DOHH2 (cell line): ENCODE measurements around the gene MMEL1.

Experiments used
- H3F3A ChIP-seq: fragments of 200-600 bp; sonication (generic), shearing (Covaris generic); 2 replicates; pipeline ENCODE4 v1.6.0; 2016; ENCODE audit warnings: antibody characterized with exemption, mild to moderate bottlenecking; ENCODE audit not compliant: control insufficient read depth, insufficient read depth
- H3K27ac ChIP-seq: fragments of 200-600 bp; sonication (generic); 2 replicates; pipeline ENCODE4 v1.5.1; 2014; ENCODE audit warnings: low read depth, mild to moderate bottlenecking, low read length, moderate library complexity
- H3K27me3 ChIP-seq: fragments of 200-600 bp; sonication (generic); 2 replicates; pipeline ENCODE4 v1.6.1; 2014; ENCODE audit warnings: mild to moderate bottlenecking, low read length, mixed read lengths; ENCODE audit not compliant: control insufficient read depth
- H3K36me3 ChIP-seq: fragments of 200-600 bp; sonication (generic); 2 replicates; pipeline ENCODE4 v1.6.1; 2014; ENCODE audit warnings: mild to moderate bottlenecking, low read length, moderate library complexity, mixed read lengths; ENCODE audit not compliant: control insufficient read depth
- H3K4me1 ChIP-seq: fragments of 200-600 bp; sonication (generic); 2 replicates; pipeline ENCODE4 v1.6.1; 2014; ENCODE audit warnings: mild to moderate bottlenecking, low read length, mixed read lengths; ENCODE audit not compliant: control insufficient read depth
- H3K4me2 ChIP-seq: fragments of 200-600 bp; sonication (generic); 2 replicates; pipeline ENCODE4 v1.6.0; 2014; ENCODE audit warnings: mild to moderate bottlenecking, low read length, moderate library complexity
- H3K4me3 ChIP-seq: fragments of 200-600 bp; sonication (generic); 2 replicates; pipeline ENCODE4 v1.5.1; 2014; ENCODE audit warnings: mild to moderate bottlenecking, low read length, mixed read lengths
- H3K79me2 ChIP-seq: fragments of 200-600 bp; sonication (generic); 2 replicates; pipeline ENCODE4 v1.6.1; 2014; ENCODE audit warnings: mild to moderate bottlenecking, low read length, mixed read lengths; ENCODE audit not compliant: control insufficient read depth
- H3K9me2 ChIP-seq: fragments of 200-600 bp; sonication (generic); replicated peaks from 2 replicates; pipeline ENCODE4 v1.6.1; 2014; ENCODE audit warnings: mild to moderate bottlenecking, low read length, mixed read lengths; ENCODE audit not compliant: control insufficient read depth
- H3K9me3 ChIP-seq: fragments of 200-600 bp; sonication (generic); 2 replicates; pipeline ENCODE4 v1.6.1; 2014; ENCODE audit warnings: antibody characterized with exemption, low read length, mixed read lengths; ENCODE audit not compliant: control insufficient read depth, insufficient read depth
- H4K20me1 ChIP-seq: fragments of 200-600 bp; sonication (generic); 2 replicates; pipeline ENCODE4 v1.6.0; 2014; ENCODE audit warnings: low read depth, mild to moderate bottlenecking, antibody characterized with exemption, low read length, moderate library complexity; ENCODE audit not compliant: control insufficient read depth, insufficient read depth
- EZH2phosphoT487 ChIP-seq: fragments of 200-600 bp; sonication (generic); IDR thresholded peaks from 2 replicates; pipeline ENCODE4 v1.6.1; 2017; ENCODE audit warnings: borderline replicate concordance, mild to moderate bottlenecking, antibody characterized with exemption, low read length, moderate library complexity, mixed read lengths

The MMEL1 gene

DNA sequence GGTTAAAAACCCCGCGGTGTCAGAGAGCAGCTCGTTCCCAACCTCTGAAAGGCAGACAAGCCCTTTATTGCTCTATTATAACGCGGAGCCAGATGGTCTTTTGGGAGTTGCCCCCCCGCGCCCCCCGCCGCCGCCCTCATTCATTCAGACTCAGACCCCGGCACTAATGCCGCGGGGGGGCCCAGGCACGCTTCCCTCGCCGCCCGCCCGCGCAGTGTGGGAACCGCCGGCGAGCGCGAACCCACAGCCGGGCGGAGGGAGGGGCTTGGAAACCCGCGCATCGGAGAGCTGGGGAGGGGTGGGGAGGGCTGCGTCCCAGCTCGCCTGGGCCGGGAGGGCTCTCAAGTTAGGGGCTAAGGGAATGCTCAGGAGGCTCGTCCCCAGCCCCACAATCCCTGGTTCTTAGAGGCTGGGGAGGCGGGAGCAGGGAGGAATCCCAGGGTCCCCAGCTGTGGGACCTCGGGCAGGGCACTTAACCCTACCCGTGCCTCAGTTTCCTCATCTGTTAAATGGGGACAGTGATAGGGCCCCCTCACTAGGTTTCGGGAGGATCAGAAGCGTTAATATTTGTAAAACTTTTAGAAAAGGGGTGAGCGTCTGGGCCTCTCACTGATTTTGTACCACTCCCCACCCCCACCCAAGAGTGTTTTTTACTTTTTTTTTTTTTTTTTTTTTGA lies 91.9 kb downstream of the MMEL1 start:
- no peaks in the 10 kb centered on the region for H3F3A ChIP-seq
- no peaks in the 10 kb centered on the region for H3K36me3 ChIP-seq
- no peaks in the 10 kb centered on the region for H3K79me2 ChIP-seq
- no peak overlapping the region for H3K27ac ChIP-seq
- H3K4me3 ChIP-seq = no peak overlapping the region
- H3K27me3 ChIP-seq = peaks cover 29% of the 10 kb centered on the region
- H4K20me1 ChIP-seq = no peaks in the 10 kb centered on the region
- H3K9me2 ChIP-seq = no peaks in the 10 kb centered on the region
- no peaks in the 10 kb centered on the region for H3K9me3 ChIP-seq
- peaks cover 4% of the 10 kb centered on the region for H3K4me1 ChIP-seq
- H3K4me2 ChIP-seq = no peak overlapping the region
- no peak for TF ChIP-seq EZH2phosphoT487
